Inflammatory macrophage treated with lipopolysaccharide for 1 hour (primary cell): ENCODE measurements around the gene CAMK2G.
"Not testable (repeated sequence)": the region's sequence is repeated elsewhere in the genome, so short reads cannot be mapped to it uniquely, and the experiment has no call there.

Experiments used
- DNase-seq, 2 donors: peaks; one replicate each; pipeline ENCODE4 v3.0.0-alpha.2; 2020 to 2022

Gene CAMK2G

DNA sequence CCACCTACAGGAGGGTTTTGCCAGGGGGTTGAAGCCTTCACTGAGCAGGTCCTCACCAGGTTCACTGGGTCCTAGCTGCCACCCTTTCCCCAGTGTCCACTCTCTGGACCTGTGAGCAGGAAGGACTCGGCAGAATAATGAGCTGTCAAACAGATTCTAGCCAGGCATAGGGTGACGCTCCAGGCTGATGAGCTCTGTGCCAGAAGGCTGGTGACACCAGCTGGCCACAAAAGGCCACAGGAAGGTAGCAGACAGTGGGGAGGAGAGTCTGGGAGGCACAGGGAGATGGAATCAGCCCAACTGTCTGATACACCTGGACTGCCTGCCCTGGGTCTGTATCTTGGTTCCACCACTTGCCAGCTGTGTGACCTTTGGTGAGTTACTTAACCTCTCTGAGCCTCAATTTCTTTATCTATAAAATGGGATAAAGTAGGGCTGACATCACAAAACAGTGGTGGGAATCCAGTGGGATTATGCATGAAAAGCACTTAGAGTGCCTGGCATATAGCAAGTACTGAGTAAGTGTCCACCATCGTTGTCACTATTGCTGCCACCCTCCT lies 36.3 kb downstream of the CAMK2G start:
- no peak for DNase-seq

GRCh38 chr10:73837072-73837471 lies 37.3 kb downstream of the CAMK2G start:
- no peak for DNase-seq

GRCh38 chr10:73836427-73836980 lies 37.9 kb downstream of the CAMK2G start:
- no peak for DNase-seq

- not testable (repeated sequence) for DNase-seq
Measured at GRCh38 chr10:73829090-73829489, 45.3 kb downstream of the CAMK2G start.

DNA sequence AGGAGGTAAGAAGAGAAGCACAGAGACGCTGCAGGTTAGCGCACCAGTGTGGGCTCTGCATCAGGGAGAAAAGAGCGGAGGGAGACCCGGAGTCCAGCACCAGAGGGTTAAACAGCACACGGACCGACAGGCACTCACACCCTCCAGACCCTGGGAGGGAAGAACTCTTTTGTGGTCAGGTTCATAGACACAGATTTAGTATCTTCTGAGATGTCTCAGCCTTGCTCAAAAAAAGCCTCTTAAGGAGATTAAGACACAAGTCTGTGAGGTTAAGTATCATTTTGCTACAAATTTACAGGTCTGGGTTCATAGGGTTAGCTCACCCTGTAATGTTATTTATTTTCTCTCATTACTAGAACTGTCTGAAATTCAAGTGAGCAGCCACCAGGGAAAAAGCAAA lies 46.2 kb downstream of the CAMK2G start:
- no peak for DNase-seq

DNA sequence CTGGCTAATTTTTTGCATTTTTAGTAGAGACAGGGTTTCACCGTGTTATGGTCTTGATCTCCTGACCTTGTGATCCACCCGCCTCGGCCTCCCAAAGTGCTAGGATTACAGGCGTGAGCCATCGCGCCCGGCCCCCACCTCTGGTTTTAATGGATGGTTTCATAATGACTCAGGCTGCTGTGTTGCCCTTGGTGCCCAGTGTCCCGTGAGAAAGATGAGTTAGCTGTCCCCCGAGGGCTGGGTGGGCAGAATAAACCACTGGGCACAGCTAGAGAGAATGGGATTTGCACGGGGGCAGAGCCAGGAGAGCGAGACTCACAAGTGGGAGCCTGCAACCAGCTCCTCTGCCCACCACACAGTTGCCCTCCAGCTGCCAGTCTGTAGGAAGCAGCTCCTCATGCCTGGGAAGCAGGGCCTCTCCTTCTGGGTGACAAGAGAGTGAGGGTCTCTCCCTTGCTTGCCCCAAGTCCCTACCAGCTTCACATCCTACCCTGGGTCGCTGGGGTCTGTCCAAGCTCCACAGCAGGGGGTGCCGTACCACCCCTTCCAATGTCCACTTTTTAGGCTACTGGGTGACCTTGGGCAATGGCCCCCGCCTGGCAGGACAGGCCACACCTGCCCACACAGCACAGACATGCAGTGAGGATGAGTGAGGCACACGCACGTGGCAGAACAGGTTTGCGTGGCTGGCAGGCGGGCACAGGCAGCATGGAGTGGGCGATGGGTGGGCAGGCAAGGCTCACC lies 46.8 kb downstream of the CAMK2G start:
- no peak for DNase-seq

- DNase-seq = no peak
Measured at GRCh38 chr10:73824146-73824725, 50.1 kb downstream of the CAMK2G start.

DNA sequence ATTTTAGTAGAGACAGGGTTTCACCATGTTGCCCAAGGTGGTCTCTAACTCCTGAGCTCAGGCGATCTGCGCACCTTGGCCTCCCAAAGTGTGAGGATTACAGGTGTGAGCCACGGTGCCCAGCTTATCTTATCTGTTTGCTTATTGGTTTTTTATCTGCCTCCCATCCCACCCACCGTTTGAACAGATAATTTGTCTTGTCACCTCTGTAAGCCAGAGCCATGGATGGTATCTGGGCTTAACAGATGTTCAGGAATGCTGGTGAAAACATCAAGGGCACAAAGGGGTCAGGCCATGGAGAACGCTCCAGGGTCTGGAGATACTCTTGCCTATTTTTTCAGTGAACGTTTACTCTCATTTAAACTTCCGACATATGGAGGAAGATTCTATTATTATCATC lies 51.0 kb downstream of the CAMK2G start:
- DNase-seq = no peak

- DNase-seq = no peak
Measured at GRCh38 chr10:73819513-73820093, 54.8 kb downstream of the CAMK2G start.

DNA sequence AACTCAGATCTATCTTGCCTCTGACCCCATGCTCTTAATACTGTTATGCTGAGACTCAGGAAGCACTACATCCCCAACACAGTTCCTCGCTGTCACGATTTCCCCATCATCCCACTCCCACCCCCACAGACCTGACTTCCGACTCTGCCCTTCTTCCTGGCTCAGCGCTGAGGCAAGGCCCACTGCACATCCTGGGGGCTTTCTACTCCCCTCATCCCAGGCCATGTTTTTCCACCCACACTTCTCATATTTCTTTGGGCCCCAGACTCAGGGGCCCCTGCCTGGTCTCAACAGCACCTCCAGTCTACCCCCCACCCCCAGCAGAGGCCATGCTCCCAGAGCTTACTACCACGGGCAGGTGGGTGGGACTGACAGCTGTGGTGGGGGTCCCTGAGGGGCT lies 55.3 kb downstream of the CAMK2G start:
- DNase-seq = peak; percentile 38 to 59

GRCh38 chr10:73818402-73818801 lies 56.0 kb downstream of the CAMK2G start:
- DNase-seq = no peak

- no peak for DNase-seq
Measured at GRCh38 chr10:73817826-73818225, 56.5 kb downstream of the CAMK2G start.

GRCh38 chr10:73816917-73817729 lies 57.2 kb downstream of the CAMK2G start:
- DNase-seq = no peak

DNA sequence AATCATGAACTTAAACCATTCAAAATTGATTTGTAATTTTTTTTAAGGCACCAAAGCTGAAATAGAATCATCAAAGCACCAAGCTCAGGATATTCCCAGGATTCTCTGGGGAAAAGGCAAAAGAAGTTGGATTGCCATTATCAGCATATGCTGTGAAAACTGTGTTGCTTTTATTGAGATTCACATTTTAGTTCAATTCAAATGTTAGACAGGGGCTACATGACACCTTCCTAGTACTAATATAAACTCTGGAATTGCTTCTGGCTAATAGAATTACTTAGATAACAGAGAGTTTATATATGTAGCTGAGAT lies 58.7 kb downstream of the CAMK2G start:
- no peak for DNase-seq

DNA sequence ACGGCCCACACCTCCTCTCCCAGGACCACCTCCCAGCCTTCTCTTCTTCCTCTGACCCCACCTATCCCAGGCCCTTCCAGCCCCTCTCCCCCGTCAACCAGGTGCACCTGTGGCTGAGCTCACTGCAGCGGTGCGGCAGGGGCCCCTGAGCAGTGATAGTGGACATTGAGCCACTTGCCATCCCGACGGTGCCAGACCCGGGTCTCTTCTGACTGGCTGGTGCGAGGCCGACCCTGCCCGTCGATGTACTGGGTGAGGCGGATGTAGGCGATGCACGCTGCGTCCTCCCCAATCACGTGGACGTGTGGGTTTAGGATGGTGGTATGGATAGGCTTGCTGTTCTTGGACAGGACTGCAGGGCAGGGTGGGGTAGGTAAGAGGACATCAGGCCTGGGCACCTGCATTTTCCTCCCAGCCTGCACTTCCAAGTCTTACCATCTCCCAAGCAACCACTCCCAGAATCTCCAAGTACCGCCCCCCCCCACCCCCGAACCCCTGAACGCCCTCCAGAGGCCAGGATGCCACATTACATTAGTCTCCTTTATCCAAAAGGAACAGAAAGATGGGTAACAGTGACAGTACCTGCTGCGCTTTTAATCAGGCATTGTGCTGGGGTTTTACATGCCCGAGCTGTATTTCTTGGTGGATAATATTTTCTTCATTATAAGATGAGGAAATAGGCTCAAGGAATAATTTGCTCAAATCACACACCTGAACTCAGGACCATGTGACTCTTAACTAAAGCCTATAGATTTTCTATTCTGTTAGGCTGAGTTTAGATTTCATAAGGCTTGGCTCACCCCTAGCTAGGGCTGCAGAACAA lies 59.2 kb downstream of the CAMK2G start:
- DNase-seq = peak; percentile 7 to 37

DNA sequence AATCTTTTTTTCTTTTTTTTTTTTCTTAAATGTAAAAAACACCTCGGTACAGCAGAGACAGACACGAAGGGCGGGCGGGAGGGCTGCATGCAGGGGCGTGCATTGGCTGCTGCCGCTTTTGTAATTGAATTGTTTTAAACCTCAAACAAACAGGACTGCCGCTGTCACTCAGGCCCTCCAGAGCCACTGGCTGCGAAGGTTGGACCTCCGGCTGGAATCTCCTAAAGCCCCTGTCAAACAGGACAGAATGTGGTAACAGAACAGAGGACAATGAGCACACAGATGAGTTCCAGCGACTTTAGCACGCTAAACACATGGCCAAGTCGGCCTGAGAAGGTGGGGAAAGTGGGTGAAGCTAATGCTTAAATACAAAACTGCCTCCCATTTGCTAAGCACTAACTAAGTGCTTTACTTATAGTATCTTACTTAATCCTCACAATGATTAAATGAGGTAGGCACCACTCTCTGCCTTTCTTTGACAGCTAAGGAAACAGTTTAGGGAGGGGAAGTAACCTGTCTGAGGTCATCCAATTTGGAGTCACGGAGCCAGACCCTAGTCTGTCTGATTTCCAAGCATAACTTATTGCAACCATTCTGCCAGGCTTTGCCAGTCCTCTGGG lies 60.0 kb downstream of the CAMK2G start:
- DNase-seq = no peak

DNA sequence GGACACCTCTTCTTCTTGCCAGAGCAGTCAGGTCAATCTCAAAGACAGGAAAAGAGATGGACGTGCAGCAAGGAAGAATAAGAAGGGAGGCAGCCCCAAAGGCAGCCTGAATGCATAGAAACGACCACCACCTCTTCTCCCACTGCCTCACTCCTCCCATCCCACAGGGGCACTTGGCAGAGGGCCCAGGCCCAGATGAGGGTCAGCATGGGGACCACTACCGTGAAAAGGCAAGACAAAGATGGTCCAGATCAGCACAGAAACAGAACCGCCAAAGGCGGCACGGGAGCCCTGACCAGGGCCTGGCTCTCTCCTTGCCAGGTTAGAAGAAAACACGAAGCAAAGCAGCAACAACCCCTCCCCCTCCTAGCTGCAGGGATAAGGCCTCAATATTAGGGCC lies 61.0 kb downstream of the CAMK2G start:
- no peak for DNase-seq

DNA sequence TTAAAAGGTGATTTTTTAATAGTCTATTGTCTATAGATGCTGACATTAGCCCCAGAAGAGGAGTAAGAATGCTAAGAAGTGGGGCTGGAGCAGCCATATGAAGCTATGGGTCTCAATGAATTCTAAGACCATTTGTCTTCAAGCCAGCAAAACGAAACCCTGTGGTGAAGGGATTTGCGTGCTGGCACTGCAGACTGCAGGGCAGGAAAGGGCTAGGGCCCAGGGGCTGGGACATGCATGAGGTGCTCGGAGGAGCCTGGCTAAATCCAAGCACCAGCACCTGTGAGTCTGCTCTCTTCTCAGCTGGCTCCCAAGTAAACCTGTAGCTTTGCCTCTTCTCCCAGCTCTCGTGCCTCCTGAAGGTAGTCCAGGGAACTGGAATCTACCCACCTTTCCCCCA lies 61.7 kb downstream of the CAMK2G start:
- DNase-seq = no peak

- peak in 1 of 2 donors; percentile 12 for DNase-seq
Measured at GRCh38 chr10:73810735-73811465, 63.5 kb downstream of the CAMK2G start.

GRCh38 chr10:73810358-73810734 lies 64.0 kb downstream of the CAMK2G start:
- peak; percentile 37 to 62 for DNase-seq
